HepG2 (cell line): ENCODE data around the gene TRNT1. TPM values are rescaled to one million over a fixed set of nuclear protein-coding genes. Genes with fewer than 3 reads are reported as not detected.

Experiments
- ATAC-seq: fragments of 200-7000 bp; cut with Tn5 transposase; 3 replicates; pipeline ENCODE4 v1.9.1; 2020; ENCODE audit warnings: mild to moderate bottlenecking, moderate library complexity
- BruUV-seq: library from RNA; stranded (reverse); fragments of 400-500 nt; replicated peaks from 2 replicates; lab custom pipeline; 2021; lab: Mats Ljungman, UMichigan
- CTCF ChIA-PET: fragments of 300-600 bp; formaldehyde crosslinking; extraction: SDS; loops from one replicate; lab custom pipeline; 2021; ENCODE audit warnings: low total read pairs, inconsistent platforms, low intra/inter-chr PET ratio; lab: Yijun Ruan, JAX
- POLR2A ChIA-PET: fragments of 350-600 bp; sonication (Branson Sonifier 250); formaldehyde crosslinking; loops from one replicate; lab custom pipeline; 2020; ENCODE audit warnings: antibody characterized with exemption, inconsistent platforms; lab: Yijun Ruan, JAX
- DNase-seq: peaks from one replicate; pipeline ENCODE4 v3.0.0-alpha.2; 2015; ENCODE audit warnings: low spot score
- FAIRE-seq: peaks from 3 replicates; lab custom pipeline; 2011; peaks lifted over from hg19 to GRCh38; lab: Jason Lieb, UNC
- H2AFZ ChIP-seq: one replicate; pipeline ENCODE4 v1.6.1; 2011; ENCODE audit warnings: low read length, inconsistent platforms
- H3K27ac ChIP-seq: fragments of 300-600 bp; 3 replicates; pipeline ENCODE4 v1.8.0; 2011; ENCODE audit warnings: mixed run types, mild to moderate bottlenecking, mixed read lengths, low read length, inconsistent platforms; ENCODE audit not compliant: insufficient read depth; ENCODE audit errors: extremely low read length
- H3K27me3 ChIP-seq, 2 experiments: fragments of 200-600 bp in 1 of 2; 2 replicates in 1 of 2; 3 replicates in 1 of 2; pipeline versions ENCODE4 v1.6.0 to v1.8.0; 2011; ENCODE audit warnings: low read length in 2 of 2, mild to moderate bottlenecking in 2 of 2, moderate library complexity in 2 of 2, inconsistent platforms in 1 of 2; ENCODE audit not compliant: insufficient read depth in 2 of 2, control insufficient read depth in 1 of 2
- H3K36me3 ChIP-seq, 2 experiments: fragments of 200-600 bp in 1 of 2; replicated peaks in 1 of 2; 2 replicates in 1 of 2; 3 replicates in 1 of 2; pipeline versions ENCODE4 v1.5.1 to v1.8.0; 2011; ENCODE audit warnings: low read length in 2 of 2, inconsistent platforms in 1 of 2; ENCODE audit not compliant: insufficient read depth in 2 of 2, control insufficient read depth in 1 of 2
- H3K4me1 ChIP-seq: 2 replicates; pipeline ENCODE4 v1.5.1; 2012; ENCODE audit warnings: low read length, inconsistent platforms; ENCODE audit not compliant: insufficient read depth
- H3K4me2 ChIP-seq: 2 replicates; pipeline ENCODE4 v1.6.0; 2011; ENCODE audit warnings: low read depth, low read length, inconsistent platforms
- H3K4me3 ChIP-seq, 3 experiments: fragments of 200-600 bp in 1 of 3; sonication (generic), shearing (Covaris generic) in 1 of 3; replicated peaks in 1 of 3; 2 replicates each; pipeline ENCODE4 v1.5.1; 2011 to 2016; ENCODE audit warnings: low read length in 3 of 3, inconsistent platforms in 2 of 3, low read depth in 2 of 3, mild to moderate bottlenecking in 2 of 3, control low read depth in 1 of 3, mixed read lengths in 1 of 3; ENCODE audit not compliant: insufficient read depth in 1 of 3
- H3K79me2 ChIP-seq: one replicate; pipeline ENCODE4 v1.6.1; 2011; ENCODE audit warnings: low read length, inconsistent platforms; ENCODE audit not compliant: insufficient read depth
- H3K9ac ChIP-seq: 2 replicates; pipeline ENCODE4 v1.6.0; 2011; ENCODE audit warnings: mild to moderate bottlenecking, low read depth, low read length, inconsistent platforms; ENCODE audit not compliant: insufficient read depth
- H3K9me3 ChIP-seq: 2 replicates; pipeline ENCODE4 v1.5.1; 2012; ENCODE audit warnings: mild to moderate bottlenecking, low read length
- H4K20me1 ChIP-seq: 2 replicates; pipeline ENCODE4 v1.6.0; 2011; ENCODE audit warnings: inconsistent platforms, mild to moderate bottlenecking, low read length, moderate library complexity; ENCODE audit not compliant: insufficient read depth
- ARID2 ChIP-seq: sonication (generic); formaldehyde crosslinking; IDR thresholded peaks from 2 replicates; pipeline ENCODE4 v1.8.1; 2022; ENCODE audit warnings: mild to moderate bottlenecking, missing genetic modification reagents, borderline replicate concordance
- DR1 ChIP-seq: sonication (generic); formaldehyde crosslinking; IDR thresholded peaks from 2 replicates; pipeline ENCODE4 v1.8.0; 2021; ENCODE audit warnings: mild to moderate bottlenecking, missing genetic modification reagents, inconsistent platforms
- HDAC6 ChIP-seq: fragments of 200-600 bp; sonication (generic); IDR thresholded peaks from 2 replicates; pipeline ENCODE4 v1.7.0; 2017; ENCODE audit warnings: mild to moderate bottlenecking, antibody characterized with exemption, low read length, low read depth
- MAFF ChIP-seq: IDR thresholded peaks from 2 replicates; pipeline ENCODE4 v1.6.1; 2011; ENCODE audit warnings: low read depth, low read length, improper control_type of control experiment
- MAFK ChIP-seq, 2 experiments: IDR thresholded peaks in 1 of 2; conservative IDR thresholded peaks in 1 of 2; 2 replicates each; pipeline ENCODE4 v1.6.1; 2011; ENCODE audit warnings: improper control_type of control experiment in 2 of 2, low read length in 2 of 2
- NR2C2 ChIP-seq: sonication (generic); formaldehyde crosslinking; IDR thresholded peaks from 2 replicates; pipeline ENCODE4 v1.4.0; 2020; ENCODE audit warnings: missing genetic modification reagents, mild to moderate bottlenecking, moderate library complexity, borderline replicate concordance
- RAD51 ChIP-seq: fragments of 450-650 bp; IDR thresholded peaks from 2 replicates; pipeline ENCODE4 v1.6.1; 2016; ENCODE audit warnings: borderline replicate concordance
- SMAD1 ChIP-seq: sonication (generic); formaldehyde crosslinking; IDR thresholded peaks from 2 replicates; pipeline ENCODE4 v1.4.0; 2020; ENCODE audit warnings: missing genetic modification reagents, low read depth, mild to moderate bottlenecking, borderline replicate concordance
- TRIM22 ChIP-seq: fragments of 450-650 bp; IDR thresholded peaks from 2 replicates; pipeline ENCODE4 v1.6.1; 2017
- ZFY ChIP-seq: sonication (generic); formaldehyde crosslinking; IDR thresholded peaks from 2 replicates; pipeline ENCODE4 v1.4.0; 2020; ENCODE audit warnings: missing genetic modification reagents
- ZNF263 ChIP-seq: sonication (generic); formaldehyde crosslinking; IDR thresholded peaks from 2 replicates; pipeline ENCODE4 v1.4.0; 2020; ENCODE audit warnings: missing genetic modification reagents
- ZNF644 ChIP-seq: IDR thresholded peaks from 2 replicates; pipeline ENCODE4 v1.6.1; 2016; ENCODE audit warnings: low read depth
- ZNF678 ChIP-seq: sonication (generic); formaldehyde crosslinking; IDR thresholded peaks from 2 replicates; pipeline ENCODE4 v1.4.0; 2020; ENCODE audit warnings: mild to moderate bottlenecking, missing genetic modification reagents
- ZNF713 ChIP-seq: sonication (generic); formaldehyde crosslinking; IDR thresholded peaks from 2 replicates; pipeline ENCODE4 v1.4.0; 2020; ENCODE audit warnings: mild to moderate bottlenecking, missing genetic modification reagents
- WGBS: methylation state at CpG from one replicate; pipeline ENCODE4 v1.1.6; 2017; ENCODE audit warnings: low lambda C conversion rate; 5-methylcytosine and 5-hydroxymethylcytosine counted together
- in situ Hi-C: cut with HindIII; loops from 2 replicates; pipeline ENCODE4 v1.10.0; 2017; ENCODE audit warnings: low pct_unique_long_range_greater_than_20kb; ENCODE audit not compliant: extremely low pct_ligation_motif_present
- intact Hi-C: fragments of 100-400 bp; cut with micrococcal nuclease; formaldehyde crosslinking; loops from one replicate; pipeline ENCODE4 v1.10.0; 2022; ENCODE audit not compliant: unreplicated experiment
- polyA plus RNA-seq, 8 experiments: library from polyadenylated mRNA; depleted of rRNA in 3 of 8; stranded (reverse) in 7 of 8; unstranded in 1 of 8; fragments of >200 nt; fragmentation: Illumina TruSeq in 4 of 8; extraction: Trizol in 4 of 8; gene quantifications; 2 replicates each; pipeline versions ENCODE4 v1.2.1 to v1.2.3, GENCODE V29; 2011 to 2016; ENCODE audit warnings: low read depth in 4 of 8, missing spikeins in 1 of 8, mixed read lengths in 1 of 8; ENCODE audit not compliant: insufficient read depth in 1 of 8
- total RNA-seq, 5 experiments: library from RNA; depleted of rRNA; stranded (reverse); fragments of >200 nt; fragmentation: Illumina TruSeq; extraction: Trizol; gene quantifications; 2 replicates each; pipeline ENCODE4 v1.2.3, GENCODE V29; 2016; ENCODE audit warnings: low read depth in 1 of 5

TRNT1 gene
- total and polyA plus RNA-seq, 2 of the 13 experiments (the other 11 are each of a cell fraction or from before 2014, with no cell fraction given) = 9.4 to 27.7 TPM

GRCh38 chr3:3105246-3105645, 21.5 kb upstream of the TRNT1 start:
- H3K4me2 ChIP-seq = no peak overlapping the region
- ATAC-seq (no peak), FAIRE-seq (no peak), DNase-seq (no peak)
- no peak overlapping the region for H3K27ac ChIP-seq
- POLR2A ChIA-PET = interaction anchor here (0.7 kb wide), 1 partner anchor 12 kb away, joined by 4 read pairs; no protein-coding TSS in a partner anchor
- TF ChIP-seq ZNF644 = no peak
- TF ChIP-seq DR1 (CRISPR knock-in tag) = no peak
- TF ChIP-seq ZFY (CRISPR knock-in tag) = no peak
- peak; percentile 71 for TF ChIP-seq MAFF
- TF ChIP-seq RAD51 = no peak
- no peak for TF ChIP-seq ZNF678 (CRISPR knock-in tag)
- no peak for TF ChIP-seq ZNF263 (CRISPR knock-in tag)
- no peak for TF ChIP-seq ARID2 (CRISPR knock-in tag)
- no peak for TF ChIP-seq NR2C2 (CRISPR knock-in tag)
- TF ChIP-seq SMAD1 (CRISPR knock-in tag) = no peak
- peak; percentile 46 to 80; a peak in 3 of 4 replicates for TF ChIP-seq MAFK (conservative IDR thresholded peaks at IDR 0.05 in 1 of 2, IDR thresholded peaks at IDR 0.05 in 1 of 2; ENCODE audit: low read length in 2 of 2)
- no peak for TF ChIP-seq HDAC6
- TF ChIP-seq TRIM22 = no peak
- no peak for TF ChIP-seq ZNF713
- H3K4me3 ChIP-seq = no peak overlapping the region
- no TSS peak for BruUV-seq
- CTCF ChIA-PET = no interaction called here
- no peaks in the 10 kb centered on the region for H3K9me3 ChIP-seq
- H3K4me1 ChIP-seq = no peaks in the 10 kb centered on the region
- no peaks in the 10 kb centered on the region for H3K36me3 ChIP-seq
- in situ Hi-C loops (no loop called here), intact Hi-C loops (no loop called here)
- WGBS = 9% methylated on average over 3 of the region's 3 CpGs
- peaks cover 0 to 2% of the 10 kb centered on the region in 2 experiments; a peak in 1 of 5 replicates for H3K27me3 ChIP-seq
- no peak overlapping the region for H3K9ac ChIP-seq
- no peaks in the 10 kb centered on the region for H3K79me2 ChIP-seq
- no peaks in the 10 kb centered on the region for H4K20me1 ChIP-seq
- H2AFZ ChIP-seq = no peak overlapping the region
